AG04449 (cell line): ENCODE data around the gene LILRB3.

ENCODE experiments used
- CTCF ChIA-PET: fragments of 350-600 bp; formaldehyde crosslinking; extraction: SDS; loops from one replicate; lab custom pipeline; 2021; ENCODE audit warnings: antibody characterized with exemption; lab: Yijun Ruan, JAX
- POLR2A ChIA-PET: fragments of 400-600, 350-600 bp; formaldehyde crosslinking; extraction: SDS; loops from one replicate; lab custom pipeline; 2020; ENCODE audit warnings: antibody characterized with exemption, inconsistent platforms; lab: Yijun Ruan, JAX
- DNase-seq: peaks from one replicate; pipeline ENCODE4 v3.0.0-alpha.2; 2010; ENCODE audit warnings: low read depth, low spot score
- H3K4me3 ChIP-seq: 2 replicates; pipeline ENCODE4 v1.5.1; 2011; ENCODE audit warnings: low read depth, mild to moderate bottlenecking, control low read depth, low read length
- CTCF ChIP-seq: IDR thresholded peaks from one replicate; pipeline ENCODE4 v1.5.1; 2011; ENCODE audit warnings: mild to moderate bottlenecking, moderate library complexity, low read length, control low read depth, inconsistent platforms; ENCODE audit not compliant: insufficient read depth; ENCODE audit errors: missing control alignments

Gene LILRB3

GRCh38 chr19:54191011-54191810, 31.6 kb downstream of the LILRB3 start, which contains the start of gene TSEN34:
TSS of gene TSEN34 (plus strand) at chr19:54191308. CDS start at chr19:54191365, 57 bp downstream.
- TF ChIP-seq CTCF = no peak
- H3K4me3 ChIP-seq = peak within 1 kb of the TSS; percentile 89
- CTCF ChIA-PET = interaction anchor here (0.9 to 2.4 kb wide), 4 partner anchors 9 to 41 kb away, joined by 3 to 12 read pairs (median 4); partner anchors contain the start of gene RPS9
- DNase-seq = no peak
- POLR2A ChIA-PET = interaction anchor here (1.0 to 5.1 kb wide), 4 partner anchors 9 to 54 kb away, joined by 3 to 108 read pairs (median 6); partner anchors contain the start of genes CNOT3 and RPS9

- POLR2A ChIA-PET = interaction anchor here (1.0 to 5.1 kb wide), 3 partner anchors 10 to 53 kb away, joined by 3 to 108 read pairs (median 9); partner anchors contain the start of genes CNOT3 and RPS9
- CTCF ChIA-PET = interaction anchor here (1.0 to 2.4 kb wide), 2 partner anchors 9 to 22 kb away, joined by 3 to 12 read pairs; partner anchors contain the start of gene RPS9
- no peak for TF ChIP-seq CTCF
- peak overlapping the region; percentile 89 for H3K4me3 ChIP-seq
- DNase-seq = peak; percentile 95
Observed at GRCh38 chr19:54190503-54191010, 32.2 kb downstream of the LILRB3 start.

- ChIA-PET CTCF (interaction anchor here (0.9 to 4.3 kb wide), 12 partner anchors 9 to 76 kb away, joined by 3 to 44 read pairs (median 4); partner anchors contain the start of genes LENG1, RPS9 and TMC4), POLR2A (interaction anchor here (1.0 to 5.1 kb wide), 8 partner anchors 11 to 75 kb away, joined by 3 to 108 read pairs (median 5); partner anchors contain the start of genes CNOT3, LENG1, PRPF31 and RPS9)
- DNase-seq = peak; percentile 100
- no peak for TF ChIP-seq CTCF
- H3K4me3 ChIP-seq = peak overlapping the region; percentile 89
Observed at GRCh38 chr19:54189735-54190502, 32.9 kb downstream of the LILRB3 start.

- no peak for DNase-seq
- CTCF ChIA-PET = interaction anchor here (0.9 to 4.3 kb wide), 11 partner anchors 8 to 77 kb away, joined by 3 to 44 read pairs (median 4); partner anchors contain the start of genes LENG1 and TMC4
- POLR2A ChIA-PET = interaction anchor here (0.6 to 5.1 kb wide), 7 partner anchors 11 to 74 kb away, joined by 3 to 108 read pairs (median 5); partner anchors contain the start of genes CNOT3, LENG1, PRPF31 and RPS9
- peak; percentile 18 for TF ChIP-seq CTCF
- H3K4me3 ChIP-seq = peak within 1 kb of the TSS; percentile 89
Observed at GRCh38 chr19:54189145-54189734, 33.6 kb downstream of the LILRB3 start, which contains the start of gene MBOAT7. TSS of gene MBOAT7 (minus strand) at chr19:54189580. CDS start at chr19:54188508, 1,072 bp downstream.

GRCh38 chr19:54188215-54188871, 34.5 kb downstream of the LILRB3 start:
- ChIA-PET POLR2A (interaction anchor here (0.6 to 5.1 kb wide), 5 partner anchors 12 to 51 kb away, joined by 3 to 108 read pairs (median 5); partner anchors contain the start of genes CNOT3, LENG1, RPS9 and TMC4), CTCF (interaction anchor here (1.1 to 4.3 kb wide), 7 partner anchors 8 to 44 kb away, joined by 3 to 44 read pairs (median 6); partner anchors contain the start of genes LENG1 and TMC4)
- no peak for DNase-seq
- H3K4me3 ChIP-seq = peak overlapping the region; percentile 78
- no peak for TF ChIP-seq CTCF
